ENCODE measurements around the gene NCK2. TPM values are rescaled to one million over a fixed set of nuclear protein-coding genes. Genes with fewer than 3 reads are reported as not detected.

Gene NCK2
- polyA plus RNA-seq, 3 donors from 2014 or later = 10.7 to 22.1 (median 16.2) TPM

DNA sequence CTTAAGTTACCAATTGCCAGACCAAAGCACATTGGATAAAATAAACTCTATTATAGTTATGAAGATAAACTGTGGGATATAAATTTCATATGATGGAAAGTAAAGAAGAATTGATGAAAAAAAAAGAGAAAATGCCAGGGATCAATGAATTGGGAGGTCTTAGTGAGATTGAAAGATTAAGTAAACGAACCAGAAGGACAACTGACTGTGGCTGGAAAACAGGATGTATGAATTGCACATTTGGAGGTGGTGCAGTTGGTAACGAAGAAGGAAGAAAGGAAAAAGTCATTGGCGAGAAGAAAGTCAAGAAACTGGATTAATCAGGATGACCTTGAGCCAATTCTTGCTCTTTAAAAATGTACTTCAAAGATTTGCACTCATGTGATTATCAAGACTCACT, 166.7 kb downstream of the NCK2 start:
- H3K9me3 Mint-ChIP-seq = peaks cover 0 to 12% (median under 1%) of the 10 kb centered on the region in 6 donors
- H3K27ac Mint-ChIP-seq = no peak overlapping the region
- H3K27me3 Mint-ChIP-seq (ENCODE audit: low read depth in 3 of 3) = peaks cover 0 to 2% (median 0%) of the 10 kb centered on the region in 3 donors
- no peaks in the 10 kb centered on the region for H3K4me1 Mint-ChIP-seq
- no peak overlapping the region for H3K4me3 Mint-ChIP-seq
- no peak for DNase-seq
- H3K36me3 Mint-ChIP-seq = peaks cover 0 to 11% (median 8%) of the 10 kb centered on the region in 3 donors

DNA sequence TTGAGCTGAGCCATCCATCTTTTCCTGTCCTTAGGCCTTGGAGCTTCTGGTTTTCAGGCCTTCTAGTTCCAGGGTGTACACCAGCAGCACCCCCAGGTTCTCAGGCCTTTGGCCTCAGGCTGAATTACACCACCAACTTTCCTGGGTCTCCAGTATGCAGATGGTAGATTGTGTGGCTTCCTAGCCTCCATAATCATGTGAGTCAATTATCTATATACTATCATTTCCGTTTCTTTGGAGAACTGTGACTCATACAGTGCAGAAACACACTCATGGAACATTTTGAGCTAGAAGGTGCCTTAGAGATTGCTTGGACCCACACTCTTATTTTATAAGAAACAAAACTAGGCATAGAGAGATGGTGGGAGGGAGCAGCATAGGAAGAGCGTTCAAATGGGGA, 167.4 kb downstream of the NCK2 start:
- H3K4me1 Mint-ChIP-seq = no peaks in the 10 kb centered on the region
- H3K27me3 Mint-ChIP-seq (ENCODE audit: low read depth in 3 of 3) = peaks cover 0 to 2% (median 0%) of the 10 kb centered on the region in 3 donors
- DNase-seq = no peak
- peaks cover 0 to 11% (median 8%) of the 10 kb centered on the region in 3 donors for H3K36me3 Mint-ChIP-seq
- peaks cover 0 to 12% (median 2%) of the 10 kb centered on the region in 6 donors for H3K9me3 Mint-ChIP-seq
- no peak overlapping the region for H3K27ac Mint-ChIP-seq
- H3K4me3 Mint-ChIP-seq = no peak overlapping the region

DNA sequence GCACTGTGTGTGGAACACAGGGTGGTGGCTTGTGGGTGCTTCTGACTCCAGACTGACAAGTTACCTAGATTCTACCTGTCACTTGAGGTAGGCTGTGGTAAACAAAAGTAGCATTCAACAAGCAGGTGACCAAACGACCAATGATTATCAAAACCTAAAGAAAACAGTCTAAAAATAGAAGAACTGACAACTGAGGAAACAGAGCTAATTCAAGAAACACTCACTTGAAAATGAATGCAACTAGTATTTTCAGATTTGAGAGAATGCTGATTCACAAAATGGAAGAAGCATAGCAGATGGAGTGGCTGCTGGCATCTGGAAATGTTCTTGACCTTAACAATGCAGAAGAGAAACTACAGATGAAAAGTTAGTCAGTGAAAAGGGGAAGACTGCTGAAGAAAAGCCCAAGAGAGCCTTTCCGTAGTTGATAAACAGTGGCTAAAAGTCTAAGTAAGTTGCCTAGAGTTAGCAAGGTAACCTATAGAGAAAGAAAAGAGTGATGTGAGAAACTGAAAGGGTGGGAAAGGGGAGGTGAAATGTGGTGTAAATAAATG, 170.4 kb downstream of the NCK2 start:
- Mint-ChIP-seq H3K27ac (no peak overlapping the region), H3K4me3 (no peak overlapping the region), H3K4me1 (no peaks in the 10 kb centered on the region), H3K9me3 (peaks cover 0 to 12% (median 3%) of the 10 kb centered on the region in 6 donors), H3K27me3 (ENCODE audit: low read depth in 3 of 3) (peaks cover 0 to 2% (median 0%) of the 10 kb centered on the region in 3 donors), H3K36me3 (peaks cover 0 to 11% (median 8%) of the 10 kb centered on the region in 3 donors)
- no peak for DNase-seq

DNA sequence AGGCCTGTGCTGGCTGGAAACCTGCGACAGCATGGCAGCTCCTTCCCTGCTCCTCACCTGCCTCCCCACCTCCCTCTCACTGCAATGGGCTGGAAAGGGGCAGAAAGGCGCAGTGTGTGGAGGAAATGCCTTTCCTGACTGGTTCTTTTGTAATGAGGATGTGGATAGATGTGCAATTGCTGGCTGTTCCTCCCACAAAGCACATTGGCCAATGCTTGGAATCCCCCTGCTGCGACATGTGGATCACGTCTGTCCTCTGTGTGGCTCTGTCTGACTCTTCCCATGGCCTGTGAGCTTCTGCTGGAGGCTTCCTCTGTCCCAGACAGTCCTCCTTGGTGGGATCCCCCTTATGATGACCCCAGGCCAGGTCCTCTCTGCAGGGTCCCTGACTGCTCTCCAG, 172.5 kb downstream of the NCK2 start:
- Mint-ChIP-seq H3K27ac (no peak overlapping the region), H3K36me3 (peaks cover 0 to 17% (median 14%) of the 10 kb centered on the region in 3 donors), H3K4me1 (no peaks in the 10 kb centered on the region), H3K27me3 (ENCODE audit: low read depth in 3 of 3) (peaks cover 0 to 2% (median 1%) of the 10 kb centered on the region in 3 donors), H3K4me3 (no peak overlapping the region), H3K9me3 (peaks cover 0 to 12% (median 3%) of the 10 kb centered on the region in 6 donors)
- no peak for DNase-seq

DNA sequence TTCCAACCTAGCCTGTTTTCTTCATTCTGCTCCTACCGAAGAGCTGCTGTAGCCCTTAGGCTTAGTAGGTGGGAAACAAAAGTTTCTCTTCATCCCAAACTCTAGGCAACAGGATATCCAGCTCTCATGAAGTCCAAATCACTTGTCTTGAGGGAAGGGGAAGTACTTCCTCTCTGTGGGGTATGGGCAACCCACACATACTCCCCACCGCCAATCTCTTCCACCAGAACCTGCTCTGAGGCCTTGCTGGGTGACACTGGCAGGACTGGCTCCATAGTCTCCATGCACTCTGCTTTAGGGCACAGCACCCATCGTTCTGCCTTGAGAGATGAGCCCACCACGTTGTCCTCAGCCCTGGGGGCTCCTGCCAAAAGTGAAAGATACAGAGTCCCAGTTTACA, 173.0 kb downstream of the NCK2 start:
- H3K9me3 Mint-ChIP-seq = peaks cover 0 to 12% (median 3%) of the 10 kb centered on the region in 6 donors

DNA sequence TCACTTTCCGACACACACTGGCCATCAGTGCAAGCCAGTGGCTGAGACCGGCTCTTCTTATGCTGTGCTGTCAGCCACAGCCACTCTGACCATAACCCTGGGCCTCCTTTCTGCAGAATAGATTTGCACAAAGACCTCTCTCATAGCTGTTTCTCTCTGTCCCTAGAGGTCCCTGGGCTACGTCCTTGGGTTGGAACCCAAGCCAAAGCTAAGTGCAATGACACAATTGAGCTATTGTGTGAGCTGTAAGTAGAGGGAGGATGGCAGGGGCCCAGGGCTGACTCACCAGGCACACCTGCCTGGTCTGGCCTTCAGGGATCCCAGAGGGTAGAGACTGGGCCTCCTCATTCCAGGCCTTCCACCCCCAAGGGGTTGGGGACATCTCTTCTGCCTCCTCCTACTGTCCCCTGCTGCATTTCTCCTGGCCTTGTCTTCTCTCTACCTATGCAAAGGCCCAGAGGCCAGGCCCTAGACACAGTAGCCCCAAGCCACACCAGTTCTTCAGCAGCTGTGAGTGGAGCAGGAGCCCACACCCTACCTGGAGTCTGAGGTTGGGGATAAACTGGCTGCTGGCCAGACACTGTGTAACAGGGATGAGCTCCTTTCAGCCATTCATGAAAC, 174.6 kb downstream of the NCK2 start:
- H3K27me3 Mint-ChIP-seq (ENCODE audit: low read depth in 3 of 3) = peaks cover 0 to 2% (median 1%) of the 10 kb centered on the region in 3 donors

More for the DNA sequence above, 173.0 kb downstream of the NCK2 start:
- no peaks in the 10 kb centered on the region for H3K4me1 Mint-ChIP-seq
- H3K27ac Mint-ChIP-seq = peak overlapping the region in 1 of 6 donors; percentile 21
- no peak for DNase-seq
- H3K4me3 Mint-ChIP-seq = no peak overlapping the region
- H3K36me3 Mint-ChIP-seq = peaks cover 0 to 19% (median 14%) of the 10 kb centered on the region in 3 donors
- H3K27me3 Mint-ChIP-seq (ENCODE audit: low read depth in 3 of 3) = peaks cover 0 to 2% (median 1%) of the 10 kb centered on the region in 3 donors

DNA sequence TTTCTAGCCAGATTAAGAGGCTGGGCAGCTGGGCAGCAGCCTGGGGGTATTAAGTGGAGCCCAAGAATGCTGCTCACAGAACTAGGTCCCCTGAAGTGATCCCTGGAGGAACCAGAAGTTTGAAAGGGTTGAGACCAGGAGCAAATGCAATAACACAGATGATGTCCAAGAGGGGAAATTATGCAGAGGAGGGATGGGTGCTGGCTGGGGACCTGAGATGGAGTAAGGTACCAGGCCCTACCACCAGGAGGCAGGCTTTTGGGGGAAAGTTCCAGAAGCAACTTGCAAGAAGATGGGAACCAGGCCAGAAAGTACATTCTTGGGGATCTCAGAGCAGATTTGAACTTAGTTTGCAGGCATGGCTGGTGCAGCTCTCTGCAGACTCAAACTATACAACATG, 175.1 kb downstream of the NCK2 start:
- Mint-ChIP-seq H3K4me3 (no peak overlapping the region), H3K9me3 (peaks cover 0 to 10% (median 3%) of the 10 kb centered on the region in 6 donors), H3K4me1 (no peaks in the 10 kb centered on the region), H3K27me3 (ENCODE audit: low read depth in 3 of 3) (peaks cover 0 to 2% (median 1%) of the 10 kb centered on the region in 3 donors), H3K36me3 (peaks cover 0 to 19% (median 7%) of the 10 kb centered on the region in 3 donors), H3K27ac (no peak overlapping the region)
- peak in 2 of 3 donors; percentile 17 to 20 for DNase-seq

More for the DNA sequence above, 174.6 kb downstream of the NCK2 start:
- H3K4me3 Mint-ChIP-seq = no peak overlapping the region
- H3K9me3 Mint-ChIP-seq = peaks cover 0 to 12% (median 3%) of the 10 kb centered on the region in 6 donors
- no peak for DNase-seq
- H3K36me3 Mint-ChIP-seq = peaks cover 0 to 19% (median 9%) of the 10 kb centered on the region in 3 donors
- H3K27ac Mint-ChIP-seq = no peak overlapping the region
- H3K4me1 Mint-ChIP-seq = no peaks in the 10 kb centered on the region

DNA sequence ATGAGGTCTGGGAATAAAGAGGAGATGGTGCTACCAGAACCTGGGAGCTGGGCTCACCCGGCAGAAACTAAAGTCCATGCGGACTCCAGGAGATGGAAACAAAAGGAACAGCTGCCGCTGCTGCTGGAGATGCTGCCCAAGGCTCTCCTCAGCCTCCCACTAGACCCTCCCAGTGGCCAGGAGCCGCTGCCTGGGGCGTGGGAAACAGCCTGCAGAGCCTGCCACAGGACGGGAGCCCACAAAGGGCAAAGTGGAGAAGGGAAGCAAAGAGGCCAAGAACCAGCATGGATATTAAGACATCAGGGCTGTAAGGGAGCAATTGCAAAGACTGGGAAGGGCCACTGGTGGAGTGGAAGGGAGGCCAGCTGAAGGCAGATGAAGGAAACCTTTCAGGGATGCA, 179.6 kb downstream of the NCK2 start:
- no peak for DNase-seq
- no peaks in the 10 kb centered on the region for H3K9me3 Mint-ChIP-seq
- H3K27ac Mint-ChIP-seq = no peak overlapping the region
- peaks cover 0 to 12% (median 3%) of the 10 kb centered on the region in 3 donors for H3K36me3 Mint-ChIP-seq
- H3K4me3 Mint-ChIP-seq = no peak overlapping the region
- peaks cover 0 to 1% (median 0%) of the 10 kb centered on the region in 3 donors for H3K27me3 Mint-ChIP-seq (ENCODE audit: low read depth in 3 of 3)
- peaks cover 19 to 25% of the 10 kb centered on the region in 2 donors for H3K4me1 Mint-ChIP-seq

DNA sequence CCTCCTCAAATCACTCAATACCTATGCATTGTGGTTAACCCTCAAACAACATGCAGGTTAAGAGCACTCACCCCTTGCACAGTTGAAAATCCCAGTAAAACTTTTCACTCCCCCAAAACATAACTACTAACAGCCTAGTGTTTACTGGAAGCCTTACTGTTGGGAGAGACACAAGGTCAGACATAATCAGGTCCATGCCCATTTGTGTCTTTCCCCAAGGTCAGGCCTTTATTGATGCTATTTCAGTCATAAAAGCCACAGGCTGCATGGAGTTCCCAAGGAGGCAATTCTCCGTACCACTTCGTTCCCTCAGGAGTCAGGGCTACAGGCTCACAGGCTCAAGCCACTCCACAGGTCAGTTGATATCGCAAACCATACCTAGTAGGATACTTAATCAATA, 180.2 kb downstream of the NCK2 start:
- H3K36me3 Mint-ChIP-seq = peaks cover 0 to 12% (median 3%) of the 10 kb centered on the region in 3 donors

DNA sequence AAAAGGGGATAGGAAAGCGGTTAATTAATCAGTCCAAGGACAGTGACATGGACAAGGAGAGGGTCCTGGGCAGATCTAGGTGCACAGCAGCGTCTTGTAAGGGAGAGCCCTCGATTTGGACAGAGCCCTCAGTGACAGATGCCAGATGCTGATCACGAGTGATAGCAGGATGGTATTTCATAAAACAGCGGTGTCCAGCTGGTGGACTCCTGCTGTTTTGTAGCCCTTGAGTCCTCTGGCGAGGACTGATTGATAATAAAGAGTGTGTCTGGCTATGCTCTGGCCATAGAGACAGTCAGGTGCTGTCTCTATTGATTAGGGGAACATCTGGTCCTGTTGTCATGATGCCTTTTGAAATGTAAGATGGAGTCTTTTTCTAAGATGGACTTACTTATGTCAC, 180.7 kb downstream of the NCK2 start:
- Mint-ChIP-seq H3K27me3 (ENCODE audit: low read depth in 3 of 3) (peaks cover 0 to 3% (median 0%) of the 10 kb centered on the region in 3 donors), H3K27ac (no peak overlapping the region), H3K4me1 (peaks cover 28 to 35% of the 10 kb centered on the region in 2 donors), H3K9me3 (no peaks in the 10 kb centered on the region), H3K4me3 (no peak overlapping the region), H3K36me3 (peaks cover 0 to 12% (median under 1%) of the 10 kb centered on the region in 3 donors)
- DNase-seq = no peak

More for the DNA sequence above, 180.2 kb downstream of the NCK2 start:
- Mint-ChIP-seq H3K4me1 (peaks cover 25 to 32% of the 10 kb centered on the region in 2 donors), H3K4me3 (no peak overlapping the region), H3K27me3 (ENCODE audit: low read depth in 3 of 3) (peaks cover 0 to 2% (median 0%) of the 10 kb centered on the region in 3 donors), H3K9me3 (no peaks in the 10 kb centered on the region), H3K27ac (no peak overlapping the region)
- DNase-seq = no peak

DNA sequence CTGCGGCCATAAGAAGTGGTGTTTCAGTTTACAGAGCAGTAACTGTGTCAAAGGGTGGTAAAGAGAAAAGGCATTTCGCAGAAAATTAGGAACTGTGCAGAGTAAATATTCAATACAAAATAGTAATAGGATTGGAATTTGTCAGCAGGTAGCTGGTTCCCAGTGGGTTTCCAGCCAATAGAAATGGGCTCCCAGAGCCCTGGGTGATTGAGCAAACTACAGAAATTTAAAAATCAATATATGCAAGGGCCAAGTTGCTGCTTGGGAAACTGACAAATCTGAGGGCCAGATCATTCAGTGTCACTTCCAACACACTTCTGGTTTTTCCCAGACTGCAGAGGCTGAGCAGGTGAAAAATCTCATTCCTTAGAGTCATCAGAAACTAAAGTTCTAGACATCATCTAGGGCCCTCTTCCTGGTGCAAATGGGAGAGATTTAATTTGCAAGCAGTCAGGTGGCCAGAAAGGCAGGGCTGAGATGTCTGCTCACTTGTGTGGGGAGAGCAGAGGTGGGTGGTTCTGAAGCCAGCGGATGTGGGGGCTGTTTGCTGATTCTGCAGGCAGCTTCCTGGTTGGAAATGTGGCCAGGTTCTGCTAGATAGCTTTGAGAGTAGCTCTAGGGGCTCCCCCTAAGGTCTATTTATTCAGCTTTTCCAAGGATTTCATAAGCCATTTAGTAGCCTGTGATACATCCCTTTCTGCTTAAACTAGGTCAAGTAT, 182.4 kb downstream of the NCK2 start:
- H3K4me1 Mint-ChIP-seq = peaks cover 28 to 35% of the 10 kb centered on the region in 2 donors
- H3K9me3 Mint-ChIP-seq = no peaks in the 10 kb centered on the region
- peaks cover 0 to 3% (median 0%) of the 10 kb centered on the region in 3 donors for H3K36me3 Mint-ChIP-seq
- peak in 1 of 3 donors; percentile 11 for DNase-seq
- H3K27me3 Mint-ChIP-seq (ENCODE audit: low read depth in 3 of 3) = peaks cover 0 to 3% (median 2%) of the 10 kb centered on the region in 3 donors
- peak overlapping the region in 1 of 5 donors; percentile 13 for H3K4me3 Mint-ChIP-seq
- H3K27ac Mint-ChIP-seq = peak overlapping the region in 4 of 6 donors; percentile 15 to 47 (median 30)

DNA sequence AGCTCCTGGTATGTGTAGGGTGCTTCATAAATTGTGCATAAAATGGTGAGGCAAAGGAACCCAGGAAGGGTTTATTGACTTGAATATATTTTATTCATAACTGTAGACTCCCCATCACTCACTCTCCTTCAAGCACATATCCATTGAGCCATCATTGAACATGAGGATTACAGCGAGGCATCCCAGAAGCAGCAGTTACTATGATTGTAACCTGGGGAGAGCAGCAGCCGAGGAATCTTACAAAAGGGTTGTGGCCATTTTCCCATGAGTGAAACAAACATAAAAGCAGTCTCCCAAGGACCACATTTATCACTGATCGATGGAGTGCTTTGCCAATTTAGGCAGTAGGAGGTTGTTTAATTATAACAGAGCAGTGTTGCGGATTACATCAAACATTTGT, 183.4 kb downstream of the NCK2 start:
- DNase-seq = no peak
- H3K36me3 Mint-ChIP-seq = no peaks in the 10 kb centered on the region
- H3K4me1 Mint-ChIP-seq = peaks cover 28 to 35% of the 10 kb centered on the region in 2 donors
- H3K9me3 Mint-ChIP-seq = no peaks in the 10 kb centered on the region
- no peak overlapping the region for H3K4me3 Mint-ChIP-seq
- peaks cover 0 to 3% (median 2%) of the 10 kb centered on the region in 3 donors for H3K27me3 Mint-ChIP-seq (ENCODE audit: low read depth in 3 of 3)
- H3K27ac Mint-ChIP-seq = no peak overlapping the region

DNA sequence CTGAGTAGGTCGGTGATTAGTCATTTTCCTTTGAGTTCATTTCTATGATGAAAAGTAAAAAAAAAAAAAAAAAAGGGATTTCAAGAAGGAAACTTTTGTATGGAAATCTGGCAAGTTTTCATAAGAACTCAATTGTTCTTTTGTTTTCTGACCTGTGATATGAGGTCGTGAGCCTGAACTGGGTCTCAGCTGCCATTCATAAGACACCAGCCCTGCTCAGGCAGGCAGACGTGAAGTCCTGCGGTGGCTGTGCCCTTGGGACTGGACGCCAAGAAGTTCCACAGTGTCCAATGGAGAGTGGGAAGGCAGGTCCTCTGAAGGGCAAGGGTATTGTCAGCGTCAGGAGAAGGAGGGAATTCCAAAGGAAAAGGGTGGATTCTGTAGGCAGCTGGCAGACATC, 183.9 kb downstream of the NCK2 start:
- DNase-seq = no peak
- no peaks in the 10 kb centered on the region for H3K9me3 Mint-ChIP-seq
- peaks cover 0 to 3% (median 2%) of the 10 kb centered on the region in 3 donors for H3K27me3 Mint-ChIP-seq (ENCODE audit: low read depth in 3 of 3)
- H3K4me1 Mint-ChIP-seq = peaks cover 28 to 35% of the 10 kb centered on the region in 2 donors
- H3K4me3 Mint-ChIP-seq = no peak overlapping the region
- H3K27ac Mint-ChIP-seq = peak overlapping the region in 2 of 6 donors; percentile 36 to 49
- no peaks in the 10 kb centered on the region for H3K36me3 Mint-ChIP-seq
